NOMO-1 treated with dmso at 0.1 percent for 144 hours (cell line): ENCODE data around the gene MUC4.
A peak's percentile ranks its signal among the peaks of the same experiment; 100 is the strongest.

Experiments used
- DNase-seq: peaks from one replicate; lab custom pipeline; 2025; ENCODE audit not compliant: unreplicated experiment; lab: John Stamatoyannopoulos, UW

The MUC4 gene

GRCh38 chr3:195811756-195812155 lies at the start of gene MUC4:
Gene MUC4 (minus strand): TSS chr3:195811929. CDS start chr3:195811817, 112 bp downstream.
- no peak for DNase-seq

GRCh38 chr3:195860456-195860855 lies 48.7 kb upstream of the MUC4 start:
- no peak for DNase-seq

GRCh38 chr3:195859846-195860411 lies 48.2 kb upstream of the MUC4 start:
- DNase-seq, result no peak

GRCh38 chr3:195859061-195859845 lies 47.5 kb upstream of the MUC4 start:
- peak; percentile 25 for DNase-seq

- no peak for DNase-seq
These were observed 44.8 kb upstream of the MUC4 start for GRCh38 chr3:195856410-195857084.

GRCh38 chr3:195855471-195856409 lies 44.0 kb upstream of the MUC4 start:
- DNase-seq, result no peak

- no peak for DNase-seq
These were observed 43.0 kb upstream of the MUC4 start for GRCh38 chr3:195854628-195855294.

- DNase-seq, result no peak
These were observed 42.3 kb upstream of the MUC4 start for GRCh38 chr3:195853996-195854395.

- no peak for DNase-seq
These were observed 41.3 kb upstream of the MUC4 start for GRCh38 chr3:195853036-195853435.

GRCh38 chr3:195850857-195851543 lies 39.3 kb upstream of the MUC4 start:
- peak; percentile 86 for DNase-seq

GRCh38 chr3:195849322-195850074 lies 37.8 kb upstream of the MUC4 start:
- DNase-seq, result no peak

GRCh38 chr3:195847055-195847950 lies 35.6 kb upstream of the MUC4 start:
- no peak for DNase-seq

- no peak for DNase-seq
These were observed 33.8 kb upstream of the MUC4 start for GRCh38 chr3:195845483-195845882.

GRCh38 chr3:195844671-195845218 lies 33.0 kb upstream of the MUC4 start:
- no peak for DNase-seq

- no peak for DNase-seq
These were observed 27.7 kb upstream of the MUC4 start for GRCh38 chr3:195839260-195840010.

GRCh38 chr3:195838714-195839113 lies 27.0 kb upstream of the MUC4 start:
- no peak for DNase-seq

GRCh38 chr3:195836476-195837135 lies 24.9 kb upstream of the MUC4 start:
- no peak for DNase-seq
